Gastroesophageal sphincter (tissue), 3 donors: ENCODE measurements around the gene WASHC2A.
"Not testable (repeated sequence)": the region's sequence is repeated elsewhere in the genome, so short reads cannot be mapped to it uniquely, and the experiment has no call there.

Source experiments
- EP300 ChIP-seq: sonication (generic); formaldehyde crosslinking; IDR thresholded peaks from one replicate; pipeline ENCODE4 v1.6.1; 2017; ENCODE audit warnings: antibody characterized with exemption, mild to moderate bottlenecking
- POLR2AphosphoS5 ChIP-seq: sonication (generic); formaldehyde crosslinking; IDR thresholded peaks from one replicate; pipeline ENCODE4 v1.6.1; 2017; ENCODE audit warnings: antibody characterized with exemption
- TF ChIP-seq, protein P1 (sequence below), 4 experiments: fragments of 200-600 bp in 2 of 4; fragments of 450-650 bp in 2 of 4; sonication (generic) in 1 of 4; IDR thresholded peaks; one replicate each; pipeline ENCODE4 v1.5.1; 2017 to 2019; ENCODE audit warnings: antibody characterized with exemption in 4 of 4, mild to moderate bottlenecking in 2 of 4, moderate library complexity in 2 of 4

DNA sequence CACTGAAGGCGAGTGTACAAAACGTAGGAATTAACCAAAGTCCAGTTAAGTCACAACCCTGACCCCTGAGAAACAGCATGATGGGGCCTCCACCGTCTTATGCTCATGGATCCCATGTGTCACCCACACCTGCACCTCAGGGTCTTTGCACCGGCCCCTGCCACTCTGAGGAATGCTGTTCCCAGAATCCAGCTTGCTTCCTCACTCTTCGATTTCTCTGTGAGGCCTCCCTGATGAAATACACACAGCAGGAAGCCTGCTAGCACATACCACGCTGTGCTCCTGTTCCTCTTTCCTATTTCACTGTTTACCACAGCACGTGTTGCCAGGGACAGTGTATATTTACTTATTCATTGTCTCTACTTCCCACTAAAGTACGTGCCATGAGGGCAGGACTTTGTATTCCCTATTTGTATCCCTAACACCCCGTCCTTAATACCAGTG, 33.4 kb downstream of the WASHC2A start:
- TF ChIP-seq, protein P1, sequence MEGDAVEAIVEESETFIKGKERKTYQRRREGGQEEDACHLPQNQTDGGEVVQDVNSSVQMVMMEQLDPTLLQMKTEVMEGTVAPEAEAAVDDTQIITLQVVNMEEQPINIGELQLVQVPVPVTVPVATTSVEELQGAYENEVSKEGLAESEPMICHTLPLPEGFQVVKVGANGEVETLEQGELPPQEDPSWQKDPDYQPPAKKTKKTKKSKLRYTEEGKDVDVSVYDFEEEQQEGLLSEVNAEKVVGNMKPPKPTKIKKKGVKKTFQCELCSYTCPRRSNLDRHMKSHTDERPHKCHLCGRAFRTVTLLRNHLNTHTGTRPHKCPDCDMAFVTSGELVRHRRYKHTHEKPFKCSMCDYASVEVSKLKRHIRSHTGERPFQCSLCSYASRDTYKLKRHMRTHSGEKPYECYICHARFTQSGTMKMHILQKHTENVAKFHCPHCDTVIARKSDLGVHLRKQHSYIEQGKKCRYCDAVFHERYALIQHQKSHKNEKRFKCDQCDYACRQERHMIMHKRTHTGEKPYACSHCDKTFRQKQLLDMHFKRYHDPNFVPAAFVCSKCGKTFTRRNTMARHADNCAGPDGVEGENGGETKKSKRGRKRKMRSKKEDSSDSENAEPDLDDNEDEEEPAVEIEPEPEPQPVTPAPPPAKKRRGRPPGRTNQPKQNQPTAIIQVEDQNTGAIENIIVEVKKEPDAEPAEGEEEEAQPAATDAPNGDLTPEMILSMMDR (IDR thresholded peaks at IDR 0.05): not testable (repeated sequence)
- not testable (repeated sequence) for TF ChIP-seq EP300, POLR2AphosphoS5
